Nephron (organoid): Measurements from ENCODE around the gene RBFA.

Experiments used
- H3K27ac Mint-ChIP-seq, 3 experiments: 2 replicates each; pipeline ENCODE4 v1.8.0; 2020; ENCODE audit warnings: mixed read lengths in 3 of 3, mild to moderate bottlenecking in 2 of 3, moderate library complexity in 1 of 3
- H3K27me3 Mint-ChIP-seq: 2 replicates; pipeline ENCODE4 v1.8.0; 2021; ENCODE audit warnings: low read depth, mild to moderate bottlenecking, moderate library complexity, mixed read lengths
- H3K36me3 Mint-ChIP-seq: 2 replicates; pipeline ENCODE4 v1.8.0; 2020; ENCODE audit warnings: low read depth, mixed read lengths
- H3K4me1 Mint-ChIP-seq: 2 replicates; pipeline ENCODE4 v1.8.0; 2020; ENCODE audit warnings: mixed read lengths
- H3K4me3 Mint-ChIP-seq, 3 experiments: 2 replicates each; pipeline ENCODE4 v1.8.0; 2020; ENCODE audit warnings: mild to moderate bottlenecking in 3 of 3, mixed read lengths in 3 of 3, moderate library complexity in 2 of 3
- H3K9me3 Mint-ChIP-seq: 2 replicates; pipeline ENCODE4 v1.8.0; 2020; ENCODE audit warnings: mixed read lengths
- CTCF ChIP-seq, 3 experiments: fragments of 200-600 bp; sonication (generic); IDR thresholded peaks; one replicate each; pipeline ENCODE4 v1.5.0; 2021; ENCODE audit warnings: antibody characterized with exemption in 3 of 3; ENCODE audit not compliant: unreplicated experiment in 3 of 3

Gene RBFA

GRCh38 chr18:80034068-80034851 is at the start of gene RBFA:
RBFA (plus strand) TSS chr18:80034434; CDS start chr18:80034496, 62 bp downstream.
- TF ChIP-seq CTCF (IDR thresholded peaks at IDR 0.05; ENCODE audit: unreplicated experiment in 3 of 3): peak; percentile 19 to 45 (median 20)
- H3K36me3 Mint-ChIP-seq: peaks cover 29% of the 10 kb centered on the region
- H3K4me1 Mint-ChIP-seq: peaks cover 35% of the 10 kb centered on the region
- H3K4me3 Mint-ChIP-seq: peak within 1 kb of the TSS; percentile 90 to 95 (median 93)
- peaks cover 9% of the 10 kb centered on the region for H3K9me3 Mint-ChIP-seq
- no peaks in the 10 kb centered on the region for H3K27me3 Mint-ChIP-seq
- H3K27ac Mint-ChIP-seq: peak within 1 kb of the TSS; percentile 49 to 92 (median 76)

GRCh38 chr18:79985172-79985571 is 49.1 kb upstream of the RBFA start:
- peak overlapping the region in 2 of 3 experiments; percentile 29 to 80 for H3K4me3 Mint-ChIP-seq
- H3K27ac Mint-ChIP-seq: no peak overlapping the region
- H3K27me3 Mint-ChIP-seq: no peaks in the 10 kb centered on the region
- TF ChIP-seq CTCF (IDR thresholded peaks at IDR 0.05; ENCODE audit: unreplicated experiment in 3 of 3): no peak
- H3K9me3 Mint-ChIP-seq: no peaks in the 10 kb centered on the region
- peaks cover 33% of the 10 kb centered on the region for H3K36me3 Mint-ChIP-seq
- H3K4me1 Mint-ChIP-seq: peaks cover 36% of the 10 kb centered on the region

- Mint-ChIP-seq H3K9me3 (no peaks in the 10 kb centered on the region), H3K4me3 (peak overlapping the region; percentile 91 to 95 (median 94)), H3K27ac (peak overlapping the region; percentile 65 to 90 (median 77)), H3K4me1 (peaks cover 30% of the 10 kb centered on the region), H3K36me3 (peaks cover 28% of the 10 kb centered on the region), H3K27me3 (no peaks in the 10 kb centered on the region)
- no peak for TF ChIP-seq CTCF (IDR thresholded peaks at IDR 0.05; ENCODE audit: unreplicated experiment in 3 of 3)
Measured at GRCh38 chr18:79986726-79987125, 47.5 kb upstream of the RBFA start.

GRCh38 chr18:79987566-79987965 is 46.7 kb upstream of the RBFA start:
- peaks cover 22% of the 10 kb centered on the region for H3K36me3 Mint-ChIP-seq
- no peak for TF ChIP-seq CTCF (IDR thresholded peaks at IDR 0.05; ENCODE audit: unreplicated experiment in 3 of 3)
- H3K27ac Mint-ChIP-seq: peak overlapping the region; percentile 77 to 98 (median 90)
- no peaks in the 10 kb centered on the region for H3K27me3 Mint-ChIP-seq
- H3K4me3 Mint-ChIP-seq: peak overlapping the region; percentile 91 to 95 (median 94)
- H3K4me1 Mint-ChIP-seq: peaks cover 23% of the 10 kb centered on the region
- no peaks in the 10 kb centered on the region for H3K9me3 Mint-ChIP-seq

- Mint-ChIP-seq H3K4me1 (peaks cover 22% of the 10 kb centered on the region), H3K27me3 (no peaks in the 10 kb centered on the region), H3K9me3 (no peaks in the 10 kb centered on the region), H3K4me3 (peak overlapping the region; percentile 91 to 97 (median 95)), H3K27ac (peak overlapping the region; percentile 95 to 98 (median 98)), H3K36me3 (peaks cover 21% of the 10 kb centered on the region)
- peak in 1 of 3 experiments; percentile 28 for TF ChIP-seq CTCF (IDR thresholded peaks at IDR 0.05; ENCODE audit: unreplicated experiment in 3 of 3)
Measured at GRCh38 chr18:79988071-79988450, 46.2 kb upstream of the RBFA start.
